ENCODE data around the gene TFDP1.

The TFDP1 gene

DNA sequence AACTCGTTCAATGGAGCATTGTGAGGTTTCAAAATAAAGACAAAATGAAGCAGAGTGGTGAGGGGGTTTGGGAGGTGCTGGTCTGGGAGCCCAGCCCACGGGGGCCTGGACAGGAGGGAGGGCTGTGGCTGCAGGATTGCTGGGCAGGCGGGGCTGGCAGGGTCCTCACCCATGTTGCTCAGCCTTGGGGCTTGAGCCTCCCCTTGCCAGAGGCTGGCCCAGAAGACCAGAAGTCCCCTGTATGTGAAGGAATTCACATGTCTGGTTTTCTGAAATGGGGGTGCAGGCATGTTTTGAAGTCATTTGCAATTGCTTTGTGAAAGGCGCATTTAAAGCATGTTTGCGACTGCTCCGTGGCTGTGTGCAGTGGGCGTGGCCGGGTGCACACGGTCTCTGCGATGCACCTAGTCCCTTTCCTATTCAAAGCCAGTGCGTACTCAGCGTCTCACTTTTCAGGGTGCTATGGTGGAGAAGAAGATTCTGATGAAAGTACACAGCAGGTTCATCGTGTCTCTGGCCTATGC lies 84.7 kb downstream of the TFDP1 start:
- DNase-seq = no peak

DNA sequence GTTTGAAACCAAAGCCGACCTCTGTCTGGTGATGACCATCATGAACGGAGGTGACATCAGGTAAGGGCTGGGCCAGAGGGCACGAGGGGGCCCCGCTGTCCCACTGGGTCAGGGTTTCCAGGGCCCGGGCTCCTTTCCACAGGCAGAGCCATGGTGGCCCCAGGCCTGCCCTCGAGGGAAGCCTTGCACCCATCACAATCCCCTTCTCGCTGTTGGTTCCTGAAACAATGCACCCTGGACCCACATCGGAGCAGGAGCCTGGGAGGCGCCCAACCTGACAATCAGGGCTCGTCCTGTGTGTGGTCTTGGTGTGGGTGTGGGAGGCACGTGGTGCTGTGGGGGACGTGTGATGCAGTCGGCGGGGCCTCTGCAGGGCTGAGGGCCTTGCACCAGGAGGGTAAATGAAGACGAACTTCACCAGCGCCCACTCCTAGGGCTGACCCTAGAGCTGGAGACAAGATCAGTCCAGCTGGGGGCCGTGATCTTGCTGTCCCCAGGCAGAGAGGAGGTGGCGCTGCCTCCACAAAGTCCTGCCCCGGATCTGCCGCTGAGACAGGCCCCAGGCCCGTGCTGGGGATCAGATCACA lies 85.3 kb downstream of the TFDP1 start:
- no peak for DNase-seq

DNA sequence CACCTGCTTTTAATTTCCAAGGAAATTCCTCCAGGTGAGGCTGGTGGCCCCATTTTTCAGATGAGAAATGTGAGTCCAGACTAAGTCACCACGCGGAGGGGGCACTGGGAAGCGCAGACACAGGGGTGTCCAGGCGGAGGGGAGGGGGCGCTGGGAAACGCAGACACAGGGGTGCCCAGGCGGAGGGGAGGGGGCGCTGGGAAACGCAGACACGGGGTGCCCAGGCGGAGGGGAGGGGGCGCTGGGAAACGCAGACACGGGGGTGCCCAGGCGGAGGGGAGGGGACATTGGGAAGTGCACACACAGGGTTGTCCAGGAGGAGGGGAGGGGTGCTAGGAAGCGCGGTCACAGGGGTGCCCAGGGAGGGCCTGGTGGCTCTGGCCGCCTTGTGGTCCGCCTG lies 86.0 kb downstream of the TFDP1 start:
- no peak for DNase-seq

DNA sequence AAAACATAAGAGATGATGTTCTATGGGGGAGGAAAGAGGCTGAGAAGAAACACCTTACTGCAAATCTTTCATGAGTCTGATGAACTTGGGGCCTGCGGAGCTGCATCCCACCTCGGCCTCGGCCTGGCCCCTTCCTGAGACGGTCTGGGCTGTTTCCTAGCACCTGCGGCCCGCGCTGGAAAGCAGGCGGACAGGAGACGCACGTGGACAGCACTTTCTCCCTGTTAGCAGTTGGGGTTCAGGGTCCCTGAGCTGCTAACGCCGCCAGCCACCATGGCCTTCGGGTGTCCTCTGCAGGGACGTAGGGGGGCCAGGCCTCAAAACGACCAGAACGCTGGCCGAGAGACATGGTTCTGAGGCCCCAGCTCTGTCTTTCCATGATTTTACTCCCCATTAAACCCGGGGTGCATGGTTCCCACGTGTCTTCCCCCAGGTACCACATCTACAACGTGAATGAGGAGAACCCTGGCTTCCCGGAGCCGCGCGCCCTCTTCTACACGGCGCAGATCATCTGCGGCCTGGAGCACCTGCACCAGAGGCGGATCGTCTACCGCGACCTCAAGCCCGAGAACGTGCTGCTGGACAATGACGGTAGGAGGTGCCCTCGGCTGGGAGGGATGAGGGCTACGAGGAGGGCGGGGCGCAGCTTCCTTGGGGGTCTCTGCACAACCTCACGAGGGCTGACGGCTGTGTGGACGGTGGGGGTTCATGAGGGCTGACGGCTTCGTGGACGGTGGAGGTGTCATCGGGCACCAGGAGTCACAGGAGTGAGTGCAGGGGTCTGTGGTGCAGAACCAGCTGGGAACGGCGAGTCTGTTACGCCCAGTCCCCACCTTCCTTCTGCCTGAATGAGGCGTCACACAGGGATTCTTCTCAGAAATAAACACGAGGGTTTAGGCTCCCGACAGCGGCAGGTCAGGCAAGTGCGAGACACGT lies 86.8 kb downstream of the TFDP1 start:
- no peak for DNase-seq

DNA sequence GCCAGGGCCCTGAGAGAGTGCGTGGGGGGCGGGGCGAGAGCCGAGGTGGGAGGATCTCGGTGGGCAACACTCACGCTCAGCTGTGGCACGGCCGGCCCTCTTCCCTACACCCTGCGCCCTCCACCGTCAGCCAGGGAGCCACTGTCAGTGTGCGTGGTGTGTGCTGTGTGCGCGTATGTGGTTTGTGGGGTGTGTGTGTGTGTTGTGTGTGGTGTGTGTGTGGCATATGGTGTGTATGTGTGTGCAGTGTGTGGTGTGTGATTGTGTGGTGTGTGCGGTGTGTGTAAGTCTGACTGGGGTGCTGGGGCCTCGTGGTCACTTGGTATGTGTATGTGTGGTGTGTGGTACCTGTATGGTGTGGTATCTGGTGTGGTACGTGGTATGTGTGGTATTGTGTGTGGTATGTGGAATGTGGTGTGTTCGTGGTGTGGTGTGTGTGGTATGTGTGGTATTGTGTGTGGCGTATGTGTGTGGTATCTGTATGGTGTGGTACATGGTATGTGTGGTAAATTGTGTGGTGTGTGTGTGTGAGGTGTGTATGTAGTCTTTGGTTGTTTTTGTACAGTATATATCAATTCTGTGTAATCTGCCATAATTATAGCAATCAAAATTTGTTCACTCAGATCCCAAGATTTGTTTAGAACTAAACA lies 87.6 kb downstream of the TFDP1 start:
- DNase-seq = no peak

Data from NCI-H1105 (cell line).